HG03469 (cell line): ENCODE results near the gene MTCH2.

Source experiments
- ATAC-seq: cut with Tn5 transposase; IDR thresholded peaks from one replicate; pipeline ENCODE4 v1.9.1; 2021; ENCODE audit warnings: mild to moderate bottlenecking, moderate library complexity, moderate number of reproducible peaks; ENCODE audit not compliant: unreplicated experiment

MTCH2 gene

GRCh38 chr11:47591764-47592163 lies 50.6 kb downstream of the MTCH2 start:
- ATAC-seq = no peak

GRCh38 chr11:47589977-47590861 lies 52.1 kb downstream of the MTCH2 start:
- ATAC-seq = no peak

- ATAC-seq = no peak
Observed at GRCh38 chr11:47589584-47589976, 52.8 kb downstream of the MTCH2 start.

- no peak for ATAC-seq
Observed at GRCh38 chr11:47589118-47589517, 53.2 kb downstream of the MTCH2 start.

GRCh38 chr11:47587723-47588326 lies 54.5 kb downstream of the MTCH2 start:
- no peak for ATAC-seq

GRCh38 chr11:47587039-47587716 lies 55.2 kb downstream of the MTCH2 start:
- ATAC-seq = no peak

- ATAC-seq = no peak
Observed at GRCh38 chr11:47586098-47586855, 56.1 kb downstream of the MTCH2 start, which contains the start of gene FAM180B. FAM180B (plus strand) TSS chr11:47586678; CDS start chr11:47586769, 91 bp downstream.

- ATAC-seq = no peak
Observed at GRCh38 chr11:47583844-47584243, 58.5 kb downstream of the MTCH2 start.

- peak; percentile 75 for ATAC-seq
Observed at GRCh38 chr11:47578524-47579494, 63.5 kb downstream of the MTCH2 start, which contains the start of the genes KBTBD4 and NDUFS3. KBTBD4 (minus strand) TSS chr11:47578970; CDS start chr11:47578951, 19 bp downstream. NDUFS3 (plus strand) TSS chr11:47579074; CDS start chr11:47579092, 18 bp downstream.

- ATAC-seq = no peak
Observed at GRCh38 chr11:47577460-47578041, 64.8 kb downstream of the MTCH2 start.

- no peak for ATAC-seq
Observed at GRCh38 chr11:47573321-47573720, 69.0 kb downstream of the MTCH2 start.

- ATAC-seq = no peak
Observed at GRCh38 chr11:47572715-47573255, 69.6 kb downstream of the MTCH2 start.

GRCh38 chr11:47571895-47572294 lies 70.5 kb downstream of the MTCH2 start:
- no peak for ATAC-seq

GRCh38 chr11:47571357-47571729 lies 71.0 kb downstream of the MTCH2 start:
- no peak for ATAC-seq

GRCh38 chr11:47570651-47571356 lies 71.6 kb downstream of the MTCH2 start:
- no peak for ATAC-seq

GRCh38 chr11:47569646-47570045 lies 72.7 kb downstream of the MTCH2 start:
- no peak for ATAC-seq
